GM21515 (cell line): Measurements from ENCODE around the gene TPM4.
A peak's percentile ranks its signal among the peaks of the same experiment; 100 is the strongest.
"Not testable (repeated sequence)": the region's sequence is repeated elsewhere in the genome, so short reads cannot be mapped to it uniquely, and the experiment has no call there.

ENCODE experiments used
- ATAC-seq: cut with Tn5 transposase; IDR thresholded peaks from one replicate; pipeline ENCODE4 v1.9.1; 2021; ENCODE audit not compliant: unreplicated experiment

The TPM4 gene

DNA sequence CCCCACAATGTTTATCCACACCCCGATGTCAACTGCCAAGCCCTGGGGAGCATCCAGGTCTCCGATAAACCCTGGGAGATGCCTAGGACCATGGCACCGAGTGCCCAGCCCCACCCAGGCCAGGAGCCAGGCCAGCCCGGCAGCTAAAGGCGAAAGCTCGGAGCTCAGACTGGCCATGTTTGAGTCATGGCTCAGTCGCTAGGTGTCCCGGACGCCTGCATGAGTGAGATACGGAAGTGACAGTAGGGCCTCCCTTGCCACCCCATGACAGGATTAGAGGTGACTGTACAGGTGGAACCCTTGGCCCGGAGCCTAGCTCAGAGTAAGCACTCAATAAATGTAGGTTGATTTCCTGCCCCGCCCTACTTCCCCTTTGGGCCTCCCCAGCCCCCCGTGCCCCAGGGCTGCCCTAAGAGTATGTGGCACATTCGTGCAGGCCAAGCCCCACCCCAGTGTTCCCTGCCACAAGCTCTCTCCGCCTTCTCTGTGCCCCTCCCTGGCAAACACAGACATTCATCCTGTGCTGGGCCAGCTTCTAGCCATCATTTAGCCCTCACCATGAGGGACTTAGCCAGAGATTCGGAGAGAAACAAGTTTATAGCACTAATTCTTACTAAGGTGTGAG lies 5.8 kb upstream of the TPM4 start:
- no peak for ATAC-seq

DNA sequence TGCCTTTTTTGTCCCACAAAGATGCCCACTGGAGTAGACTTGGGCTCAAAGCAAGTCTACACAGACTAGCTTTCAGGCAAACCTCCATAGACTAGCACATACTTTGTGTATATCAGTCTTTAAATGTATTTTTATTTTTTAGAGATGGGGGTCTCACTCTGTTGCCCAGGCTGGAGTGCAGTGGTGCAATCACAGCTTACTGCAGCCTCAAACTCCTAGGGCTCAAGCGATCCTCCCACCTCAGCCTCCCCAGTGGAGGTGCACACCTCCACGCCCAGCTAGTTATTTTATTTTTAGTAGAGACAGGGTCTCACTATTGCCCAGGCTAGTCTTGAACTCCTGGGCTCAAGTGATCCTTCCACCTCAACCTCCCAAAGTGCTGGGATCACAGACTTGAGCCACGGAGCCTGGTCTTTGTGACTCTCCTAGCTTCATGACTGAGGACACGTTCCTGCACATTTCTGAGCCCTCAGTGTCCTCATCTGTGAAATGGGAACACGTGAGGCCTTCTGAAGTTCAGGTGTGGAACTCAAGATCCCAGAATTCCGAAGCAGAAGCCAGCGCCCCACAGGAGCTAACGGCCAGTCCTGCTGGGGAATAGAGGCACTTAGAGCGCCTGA lies 5.1 kb upstream of the TPM4 start:
- no peak for ATAC-seq

DNA sequence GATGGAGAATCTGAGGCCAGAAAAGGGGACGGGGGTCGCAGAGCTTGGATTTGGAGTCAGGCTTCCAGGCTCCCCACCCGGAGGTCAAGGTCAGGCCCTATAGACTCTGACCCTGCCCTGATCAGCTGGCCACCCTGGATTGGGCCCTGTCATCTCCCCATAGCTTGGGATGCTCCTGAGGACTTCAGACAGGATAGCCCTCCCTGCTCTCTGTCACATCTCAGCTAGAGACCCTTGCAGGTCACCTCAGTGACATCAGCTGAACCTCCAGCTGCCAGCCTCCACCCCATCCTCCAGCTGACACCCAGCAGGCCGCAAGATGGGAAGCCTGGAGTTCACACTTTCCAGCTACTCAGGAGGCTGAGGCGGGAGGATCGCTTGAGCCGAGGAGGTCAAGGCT lies 2.8 kb upstream of the TPM4 start:
- ATAC-seq = no peak

DNA sequence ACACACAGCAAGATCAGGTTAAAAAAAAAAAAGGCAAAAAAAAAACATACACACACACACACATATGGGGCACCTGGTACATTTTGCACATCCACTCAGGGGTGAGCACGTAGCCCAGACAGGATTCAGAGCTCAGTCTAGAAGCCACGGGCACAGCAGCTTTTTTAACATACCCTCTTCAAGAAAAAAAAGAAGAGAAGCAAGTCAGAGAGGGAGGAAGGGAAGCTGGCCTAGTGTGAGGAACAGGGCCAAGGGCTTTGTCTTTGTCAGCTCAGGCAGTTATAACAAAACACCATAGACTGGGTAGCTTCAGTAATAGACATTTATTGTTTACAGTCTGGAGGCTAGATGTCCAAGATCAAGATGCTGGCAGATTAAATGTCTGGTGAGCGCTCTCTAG lies 2.3 kb upstream of the TPM4 start:
- no peak for ATAC-seq

DNA sequence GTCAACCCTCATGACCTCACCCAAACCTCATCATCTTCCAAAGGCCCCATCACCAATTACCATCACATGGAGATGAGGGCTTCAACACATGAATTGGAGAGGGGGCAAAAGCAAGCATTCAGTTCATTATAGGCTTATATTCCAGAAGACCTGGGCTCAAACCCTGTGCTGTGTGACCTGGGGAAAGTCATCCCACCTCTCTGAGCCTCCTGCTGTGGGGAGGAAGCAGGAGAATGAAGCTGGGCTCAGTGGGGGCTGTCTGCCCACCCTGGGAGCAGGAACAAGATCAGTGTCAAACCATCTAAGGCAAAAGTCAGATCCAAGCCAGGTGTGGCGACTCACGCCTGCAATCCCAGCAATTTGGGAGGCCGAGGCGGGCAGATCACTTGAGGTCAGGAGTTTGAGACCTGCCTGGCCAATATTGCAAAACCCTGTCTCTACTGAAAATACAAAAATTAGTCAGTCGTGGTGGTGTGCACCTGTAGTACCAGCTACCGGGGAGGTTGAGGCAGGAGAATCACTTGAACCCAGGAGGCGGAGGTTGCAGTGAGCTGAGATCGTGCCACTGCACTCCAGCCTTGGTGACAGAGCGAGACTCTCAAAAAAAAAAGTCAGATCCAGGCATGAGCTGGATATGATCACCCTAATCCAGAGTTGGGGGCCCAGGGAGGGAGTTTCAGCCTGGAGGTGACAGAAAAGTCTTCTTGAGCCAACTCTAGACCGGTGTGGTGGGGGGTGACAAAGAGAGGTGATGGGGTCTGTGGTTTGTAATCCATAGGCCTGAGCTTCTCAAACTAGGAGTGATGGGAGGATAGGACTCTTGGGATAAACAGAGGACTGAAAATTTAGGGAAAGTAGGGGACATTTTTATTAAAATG lies 1.6 kb upstream of the TPM4 start:
- ATAC-seq = no peak

DNA sequence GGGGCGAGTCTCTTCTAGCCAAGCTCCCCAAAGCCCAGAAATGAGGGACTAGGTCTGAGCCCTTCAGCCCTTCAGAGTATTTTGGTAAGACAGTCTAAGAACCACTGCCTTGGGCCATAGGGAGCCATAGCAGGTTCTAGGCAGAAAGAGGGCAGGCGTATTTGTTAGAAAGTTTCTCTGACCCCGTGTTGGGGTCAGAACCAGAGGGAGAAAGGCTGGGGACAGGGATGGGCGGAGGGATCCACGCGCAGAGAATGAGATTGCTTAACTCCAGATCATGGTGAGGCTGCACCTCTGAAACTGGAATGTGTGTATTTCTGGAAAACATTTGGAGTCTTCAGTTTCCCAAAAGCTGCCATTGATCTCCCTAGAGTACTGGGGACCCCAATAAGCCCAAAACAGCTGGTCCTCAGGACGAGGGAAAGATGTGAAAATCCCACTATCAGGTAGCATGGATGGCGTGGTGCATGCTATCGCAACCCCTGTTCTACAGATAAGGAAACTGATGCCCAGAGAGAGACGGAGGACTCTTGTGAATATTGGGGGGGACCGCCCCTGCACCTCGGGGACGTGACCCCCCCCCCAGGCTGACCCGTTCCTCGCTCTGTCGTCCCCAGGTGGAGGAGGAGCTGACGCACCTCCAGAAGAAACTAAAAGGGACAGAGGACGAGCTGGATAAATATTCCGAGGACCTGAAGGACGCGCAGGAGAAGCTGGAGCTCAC lies 703 bp upstream of the TPM4 start:
- no peak for ATAC-seq

DNA sequence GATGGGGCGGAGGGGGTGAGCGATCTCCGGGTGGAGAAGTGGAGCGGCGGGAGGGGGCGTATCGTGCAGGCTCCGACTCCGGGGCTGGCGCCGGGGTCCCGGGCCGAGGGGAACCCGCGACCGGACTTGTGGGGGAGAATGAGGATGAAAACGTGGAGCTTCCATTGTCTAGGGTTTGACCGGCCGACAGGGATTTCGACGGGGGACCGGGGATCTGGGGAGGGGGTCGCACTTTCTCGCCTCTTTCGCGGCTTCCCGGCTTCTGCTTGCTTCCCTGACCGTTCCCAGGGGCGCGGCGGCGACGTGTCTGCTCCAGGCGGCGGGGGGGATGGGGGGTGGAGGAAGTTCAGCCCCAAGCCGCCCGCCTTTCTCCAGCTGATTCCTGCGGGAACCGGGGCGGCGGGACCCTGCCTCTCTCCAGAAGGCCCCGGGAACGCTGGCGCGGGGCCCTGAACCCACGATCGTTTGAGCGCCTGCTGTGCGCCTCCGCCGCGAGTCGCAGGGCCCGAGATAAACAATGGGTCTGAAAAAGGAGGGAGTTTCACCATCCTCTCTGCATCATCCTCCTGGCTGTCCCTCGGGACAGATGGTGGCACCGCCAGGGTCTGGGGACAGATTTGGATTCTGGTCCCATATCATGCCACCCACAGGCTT lies 790 bp downstream of the TPM4 start:
- ATAC-seq = no peak

DNA sequence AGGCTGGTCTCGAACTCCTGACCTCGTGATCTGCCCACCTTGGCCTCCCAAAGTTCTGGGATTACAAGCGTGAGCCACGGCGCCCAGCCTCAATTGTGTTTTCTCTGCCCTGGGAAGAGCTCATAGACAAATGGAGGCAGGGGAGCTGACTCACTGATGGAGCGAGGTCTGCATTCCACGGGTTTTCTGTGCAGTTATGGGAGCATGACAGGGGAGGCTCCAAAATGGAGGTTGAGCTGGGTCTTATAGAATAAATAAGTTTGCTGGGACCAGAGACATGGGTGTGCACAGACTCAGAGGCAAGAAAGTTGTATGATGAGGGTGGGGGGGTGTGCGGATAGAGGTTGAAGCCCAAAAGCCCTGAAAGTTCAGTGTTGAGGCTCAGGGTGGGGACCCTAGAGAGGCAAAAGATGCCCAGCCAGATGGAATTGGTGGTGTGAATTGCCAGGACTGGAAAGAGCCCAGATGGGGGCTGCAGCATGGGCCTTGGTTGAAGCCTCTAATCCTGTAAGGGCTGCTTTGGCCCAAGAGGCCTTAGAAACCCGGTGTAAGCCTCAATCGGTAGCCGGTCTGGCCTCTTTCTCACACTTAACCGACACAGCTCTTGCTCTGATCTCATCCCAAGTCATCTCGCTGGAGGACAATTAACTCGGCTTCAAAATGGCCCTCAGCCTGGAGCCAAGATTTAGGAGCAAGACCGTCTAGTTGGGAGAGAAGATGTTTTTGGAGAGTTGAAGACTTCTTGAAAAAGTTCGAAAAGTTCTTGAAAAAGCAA lies 1.9 kb downstream of the TPM4 start:
- no peak for ATAC-seq

DNA sequence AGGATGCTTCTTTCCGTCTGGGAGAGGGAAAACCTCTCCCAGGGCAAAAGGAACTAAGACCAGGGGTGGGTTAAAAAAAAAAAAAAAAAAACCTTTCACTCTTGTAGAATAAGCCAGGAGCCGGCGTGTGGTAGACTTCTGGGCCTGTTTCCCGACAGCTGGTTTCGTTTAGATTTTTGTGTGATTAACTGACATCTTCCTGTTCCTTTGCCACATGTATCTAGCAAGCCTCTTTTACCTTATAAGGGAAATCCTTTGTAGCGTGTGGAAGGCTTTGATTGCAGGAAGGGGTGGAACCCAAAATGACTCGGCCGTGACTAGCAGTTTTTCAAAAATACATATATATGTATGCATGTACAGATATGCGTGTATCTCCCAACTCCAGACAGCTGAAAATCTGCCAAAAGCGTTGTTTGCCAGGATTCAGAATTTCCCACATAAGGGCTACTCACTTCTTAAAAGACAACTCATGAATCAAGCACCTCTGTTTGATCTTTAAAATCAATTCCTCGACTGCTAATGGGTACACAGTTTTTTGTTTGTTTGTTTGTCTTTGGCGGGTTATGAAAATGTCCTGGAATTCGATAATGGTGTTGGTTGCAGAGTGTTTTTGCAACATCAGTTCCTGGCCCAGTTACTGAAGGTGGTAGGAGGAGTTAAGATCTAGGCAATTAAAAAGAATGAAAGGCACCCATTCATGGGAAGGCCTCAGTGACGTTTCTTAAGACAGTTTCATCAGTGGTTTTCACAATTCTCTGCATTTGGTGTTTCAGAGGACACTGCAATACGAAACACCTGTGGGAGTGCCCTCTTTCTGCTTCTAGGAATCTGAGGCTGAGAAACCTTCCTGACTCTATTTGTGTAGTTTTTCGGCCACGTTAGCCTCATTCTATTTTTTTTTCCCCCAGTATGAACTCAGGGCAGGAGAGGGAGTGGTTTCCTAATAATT lies 2.7 kb downstream of the TPM4 start:
- ATAC-seq = peak; percentile 41

DNA sequence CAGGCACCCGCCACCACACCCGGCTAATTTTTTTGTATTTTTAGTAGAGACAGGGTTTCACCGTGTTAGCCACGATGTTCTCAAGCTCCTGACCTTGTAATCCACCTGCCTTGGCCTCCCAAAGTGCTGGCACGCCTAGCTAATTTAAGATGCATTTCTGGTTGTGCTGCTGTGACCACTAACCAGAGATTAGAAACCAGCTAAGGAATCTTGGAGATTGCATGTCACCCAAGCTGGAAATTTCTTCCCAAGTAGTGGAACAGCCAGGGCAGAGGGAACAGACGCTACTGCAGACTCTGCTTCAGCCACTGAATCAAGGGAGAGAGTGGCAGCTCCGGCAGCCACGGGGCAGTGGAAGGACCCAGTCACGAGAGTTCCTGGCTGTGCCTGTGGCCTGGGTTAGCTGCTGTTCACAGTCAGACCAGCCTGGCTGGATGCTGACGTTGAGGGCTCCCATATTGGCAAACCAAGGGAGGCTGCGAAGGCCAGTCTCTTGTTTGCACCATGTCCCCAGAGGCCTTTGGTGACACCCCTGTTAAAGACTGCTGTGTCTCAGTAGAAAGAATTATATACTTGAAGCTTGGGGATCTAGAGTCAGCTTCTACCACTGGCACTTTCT lies 7.9 kb downstream of the TPM4 start:
- ATAC-seq = no peak

DNA sequence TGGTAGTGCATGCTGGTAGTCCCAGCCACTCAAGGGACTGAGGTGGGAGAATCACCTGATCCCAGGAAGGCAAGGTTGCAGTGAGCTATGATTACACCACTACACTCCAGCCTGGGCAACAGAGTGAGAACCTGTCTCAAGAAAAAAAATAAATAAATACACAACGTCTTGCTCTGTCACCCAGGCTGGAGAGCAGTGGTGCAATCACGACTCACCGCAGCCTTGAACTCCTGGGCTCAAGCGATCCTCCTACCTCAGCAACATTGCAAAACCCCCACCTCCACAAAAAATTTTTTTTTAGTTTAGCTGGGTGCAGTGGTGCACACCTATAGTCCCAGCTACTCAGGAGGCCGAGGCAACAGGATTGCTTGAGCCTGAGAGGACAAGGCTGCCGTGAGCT lies 8.8 kb downstream of the TPM4 start:
- ATAC-seq = no peak

DNA sequence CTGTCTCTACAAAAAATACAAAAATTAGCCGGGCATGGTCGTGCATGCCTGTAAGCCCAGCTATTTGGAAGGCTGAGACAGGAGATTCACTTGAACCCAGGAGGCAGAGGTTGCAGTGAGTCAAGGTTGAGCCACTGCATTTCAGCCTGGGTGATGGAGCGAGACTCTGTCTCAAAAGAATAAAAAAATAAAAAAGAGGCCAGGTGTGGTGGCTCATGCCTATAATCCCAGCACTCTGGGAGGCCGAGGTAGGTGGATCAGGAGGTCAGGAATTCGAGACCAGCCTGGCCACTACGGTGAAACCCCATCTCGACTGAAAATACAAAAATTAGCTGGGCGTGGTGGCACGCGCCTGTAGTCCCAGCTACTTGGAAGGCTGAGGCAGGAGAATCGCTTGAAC lies 11.1 kb downstream of the TPM4 start:
- not testable (repeated sequence) for ATAC-seq

DNA sequence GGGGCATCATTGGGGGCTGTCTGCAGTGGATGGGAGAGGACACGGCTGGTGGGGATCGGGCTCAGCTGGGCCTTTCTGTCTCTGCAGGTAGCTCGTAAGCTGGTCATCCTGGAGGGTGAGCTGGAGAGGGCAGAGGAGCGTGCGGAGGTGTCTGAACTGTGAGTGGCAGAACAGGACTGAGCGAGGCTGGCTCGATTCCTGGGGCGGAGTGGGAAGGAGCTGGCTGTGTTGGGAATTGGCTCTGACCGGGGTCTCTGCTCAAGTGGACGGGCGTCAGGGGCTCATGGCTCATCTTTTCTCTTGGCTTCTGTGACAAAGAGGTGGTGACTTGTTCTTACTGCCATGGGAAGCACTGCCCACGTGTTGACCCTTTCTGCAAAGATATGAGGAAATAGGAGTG lies 11.6 kb downstream of the TPM4 start:
- no peak for ATAC-seq

DNA sequence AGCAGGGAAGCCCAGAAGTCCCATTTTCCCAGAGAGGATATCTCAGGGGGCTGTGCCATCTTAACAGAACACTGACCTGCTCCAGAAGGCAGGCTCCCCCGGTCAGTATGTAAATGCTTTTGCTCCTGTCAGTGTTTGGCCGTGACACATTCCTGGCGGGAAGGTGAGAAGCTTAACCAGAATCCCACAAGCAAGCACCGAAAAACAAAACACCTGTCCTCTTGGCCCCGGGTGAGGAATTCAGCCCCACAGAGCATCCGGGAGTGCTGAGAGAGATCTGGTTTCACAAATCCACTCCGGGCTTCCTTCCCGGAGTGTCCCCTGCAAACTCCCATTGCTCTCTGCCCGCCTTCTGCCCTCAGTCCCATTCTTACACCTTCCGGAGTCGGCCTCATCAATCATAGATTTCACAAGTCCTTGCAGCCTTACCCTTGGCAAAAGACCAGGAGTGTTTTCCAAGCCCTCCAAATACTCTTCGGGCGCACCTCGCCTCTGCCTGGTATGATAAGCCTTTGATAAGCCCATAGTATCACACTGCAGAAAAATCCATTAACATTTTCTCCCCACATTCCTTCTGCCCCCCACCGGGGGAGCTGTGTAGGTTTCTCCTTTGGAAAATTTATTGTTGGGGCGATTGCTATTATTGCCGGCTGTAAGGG lies 12.2 kb downstream of the TPM4 start:
- ATAC-seq = no peak

DNA sequence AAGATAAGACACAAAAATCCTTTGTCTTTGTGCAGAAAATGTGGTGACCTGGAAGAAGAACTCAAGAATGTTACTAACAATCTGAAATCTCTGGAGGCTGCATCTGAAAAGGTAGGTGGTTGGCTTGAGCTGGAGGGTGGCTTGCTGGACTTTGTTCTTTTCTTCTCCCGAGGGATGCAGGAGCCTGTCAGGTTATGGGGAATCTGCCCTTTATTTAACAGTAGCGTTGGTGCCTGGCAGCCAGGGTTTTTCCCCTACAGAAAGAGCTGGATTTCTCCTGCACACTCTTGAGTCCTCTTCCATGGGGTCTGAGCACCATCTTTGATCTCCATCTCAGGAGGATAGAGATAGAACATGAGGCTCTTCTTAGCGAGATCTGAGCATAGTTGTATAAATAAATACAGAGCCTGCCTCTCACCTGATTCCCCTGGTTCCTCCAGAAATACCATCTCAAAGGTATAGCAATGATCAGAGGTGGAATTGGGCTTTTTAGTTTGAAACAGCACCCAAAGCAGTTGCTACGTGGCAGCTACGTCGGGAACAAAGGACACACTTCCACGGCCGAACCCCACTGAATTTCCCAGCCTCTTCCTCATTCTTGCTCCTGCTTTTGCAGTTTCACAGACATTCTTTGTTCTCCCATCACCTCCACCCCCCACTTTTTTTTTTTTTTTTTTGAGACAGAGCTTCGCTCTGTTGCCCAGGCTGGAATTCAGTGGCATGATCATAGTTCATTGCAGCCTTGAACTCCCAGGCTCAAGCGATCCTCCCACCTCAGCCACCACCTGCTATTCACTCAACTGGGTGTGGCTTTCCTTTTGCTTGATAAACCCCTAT lies 12.9 kb downstream of the TPM4 start:
- ATAC-seq = no peak

DNA sequence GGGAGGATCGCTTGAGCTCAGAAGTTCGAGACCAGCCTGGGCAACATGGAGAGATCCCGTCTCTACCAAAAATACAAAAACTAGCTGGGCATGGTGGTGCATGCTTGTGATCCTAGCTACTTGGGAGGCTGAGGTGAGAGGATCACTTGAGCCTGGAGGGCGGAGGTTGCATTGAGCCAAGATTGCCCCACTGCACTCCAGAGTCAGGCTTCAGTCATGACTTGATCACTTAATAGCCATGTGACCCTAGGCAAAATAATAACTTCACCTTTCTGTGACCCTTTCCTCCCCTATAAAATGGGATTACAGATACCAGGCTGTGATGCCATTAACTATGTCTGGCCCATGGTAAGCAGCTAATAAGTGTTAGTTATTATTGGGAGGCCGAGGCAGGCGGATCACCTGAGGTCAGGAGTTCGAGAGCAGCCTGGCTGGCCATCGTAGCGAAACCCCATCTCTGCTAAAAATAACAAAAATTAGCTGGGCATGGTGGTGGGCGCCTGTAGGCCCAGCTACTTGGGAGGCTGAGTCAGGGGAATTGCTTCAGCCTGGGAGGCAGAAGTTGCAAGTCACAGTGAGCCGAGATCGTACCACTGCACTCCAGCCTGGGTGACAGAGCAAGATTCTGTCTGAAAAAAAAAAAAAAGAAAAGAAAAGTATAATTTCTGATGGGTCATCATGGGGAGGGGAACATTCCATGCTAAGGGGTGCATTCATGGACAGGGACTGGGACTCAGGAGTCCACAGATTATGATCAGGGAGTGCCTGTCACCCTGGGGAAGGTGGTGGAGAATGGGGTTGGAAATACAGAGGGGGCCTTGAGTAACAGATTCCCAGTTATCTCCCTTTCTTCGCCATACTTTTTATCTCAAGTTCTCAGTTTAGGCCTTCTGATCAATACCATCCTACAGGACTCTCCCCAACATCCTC lies 15.5 kb downstream of the TPM4 start:
- ATAC-seq = no peak
